ENCODE data around the gene SESN3.

Gene SESN3

DNA sequence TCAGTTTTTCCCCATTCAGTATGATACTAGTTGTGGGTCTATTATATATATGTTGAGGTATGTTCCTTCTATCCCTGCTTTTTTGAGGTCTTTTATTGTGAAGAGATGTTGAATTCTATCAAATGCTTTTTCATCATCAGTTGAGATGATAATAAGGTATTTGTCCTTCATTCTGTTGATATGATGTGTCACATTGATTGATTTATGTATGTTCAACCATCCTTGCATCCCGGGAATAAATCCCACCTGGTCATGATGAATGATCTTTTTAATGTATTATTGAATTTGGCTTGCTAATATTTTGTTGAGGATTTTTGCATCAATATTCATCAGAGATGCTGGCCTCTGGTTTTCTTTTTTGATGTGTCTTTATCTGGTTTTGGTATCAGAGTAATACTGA is 115.4 kb downstream of the SESN3 start:
- DNase-seq: no peak
